ENCODE measurements around the gene CCHCR1.

CCHCR1 gene

GRCh38 chr6:31162463-31163165, 5.0 kb upstream of the CCHCR1 start:
- no peak for DNase-seq (ENCODE audit: low spot score)
- no peak for FAIRE-seq

- no peak for FAIRE-seq
- no peak for DNase-seq (ENCODE audit: low spot score)
Observed at GRCh38 chr6:31161216-31162126, 3.9 kb upstream of the CCHCR1 start.

- FAIRE-seq = no peak
- DNase-seq (ENCODE audit: low spot score) = peak; percentile 35
Observed at GRCh38 chr6:31158863-31159855, 1.6 kb upstream of the CCHCR1 start.

DNA sequence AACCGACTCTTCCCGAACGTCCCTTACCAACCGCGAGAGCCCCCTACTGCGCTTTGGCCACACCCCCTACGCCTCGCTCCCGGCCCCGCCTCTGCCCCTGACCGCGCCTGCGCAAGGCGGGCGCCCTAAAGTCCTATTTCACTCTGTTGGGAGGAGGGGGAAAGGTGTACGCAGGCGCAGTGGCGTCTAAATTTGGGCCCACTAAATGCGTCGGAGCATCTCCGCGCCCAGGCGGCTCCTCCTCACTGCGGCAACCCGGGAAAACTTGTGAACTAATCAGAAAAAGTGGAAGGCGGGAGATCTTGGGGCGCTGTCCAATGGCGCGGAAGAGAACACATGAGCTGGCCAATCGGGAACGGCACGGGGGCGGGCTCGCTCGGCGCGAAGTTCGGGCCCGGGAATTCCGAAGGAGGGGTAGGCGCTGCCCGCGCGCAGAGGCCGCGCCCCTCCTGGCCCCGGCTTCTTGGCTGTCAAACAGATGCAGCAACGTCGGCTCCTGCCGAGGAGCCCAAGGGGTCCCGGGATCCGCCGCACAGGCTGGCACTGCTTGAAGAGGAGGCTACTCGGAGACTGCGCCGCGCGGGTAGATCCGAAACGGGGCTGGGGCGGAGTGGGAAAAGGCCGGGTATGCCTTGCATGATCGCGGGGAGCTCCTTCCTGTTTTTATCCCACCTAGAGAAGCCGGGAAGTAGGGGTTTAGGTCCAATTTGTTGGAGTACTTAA, 699 bp upstream of the CCHCR1 start, which contains the start of gene TCF19:
Gene TCF19, plus strand, starts transcription at position 450 of the 723 bp plus-strand sequence. CDS start 881 bp downstream, outside the sequence.
- peak; percentile 97 for DNase-seq (ENCODE audit: low spot score)
- peak; percentile 87 for FAIRE-seq

GRCh38 chr6:31156641-31157040, 961 bp downstream of the CCHCR1 start:
- DNase-seq (ENCODE audit: low spot score) (no peak), FAIRE-seq (no peak)

GRCh38 chr6:31154436-31154835, 3.2 kb downstream of the CCHCR1 start:
- DNase-seq (ENCODE audit: low spot score) (no peak), FAIRE-seq (no peak)

DNA sequence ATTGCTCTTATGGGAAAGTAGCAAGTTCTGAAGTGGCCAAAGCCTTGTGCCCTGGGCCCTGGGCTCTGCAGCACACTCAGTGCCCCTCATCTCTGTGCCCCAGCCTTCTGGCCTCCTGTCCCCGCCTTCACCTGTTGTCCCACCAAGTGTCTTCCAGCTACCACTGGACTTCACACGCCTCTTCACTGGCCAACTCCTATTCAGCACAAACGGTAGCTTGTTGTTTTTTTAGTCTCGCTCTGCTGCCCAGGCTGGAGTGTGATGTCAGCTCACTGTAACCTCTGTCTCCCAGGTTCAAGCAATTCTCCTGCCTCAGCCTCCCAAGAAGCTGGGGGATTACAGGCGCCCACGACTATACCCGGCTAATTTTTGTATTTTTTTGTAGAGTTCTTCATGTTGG, 4.8 kb downstream of the CCHCR1 start:
- FAIRE-seq = peak; percentile 69

DNA sequence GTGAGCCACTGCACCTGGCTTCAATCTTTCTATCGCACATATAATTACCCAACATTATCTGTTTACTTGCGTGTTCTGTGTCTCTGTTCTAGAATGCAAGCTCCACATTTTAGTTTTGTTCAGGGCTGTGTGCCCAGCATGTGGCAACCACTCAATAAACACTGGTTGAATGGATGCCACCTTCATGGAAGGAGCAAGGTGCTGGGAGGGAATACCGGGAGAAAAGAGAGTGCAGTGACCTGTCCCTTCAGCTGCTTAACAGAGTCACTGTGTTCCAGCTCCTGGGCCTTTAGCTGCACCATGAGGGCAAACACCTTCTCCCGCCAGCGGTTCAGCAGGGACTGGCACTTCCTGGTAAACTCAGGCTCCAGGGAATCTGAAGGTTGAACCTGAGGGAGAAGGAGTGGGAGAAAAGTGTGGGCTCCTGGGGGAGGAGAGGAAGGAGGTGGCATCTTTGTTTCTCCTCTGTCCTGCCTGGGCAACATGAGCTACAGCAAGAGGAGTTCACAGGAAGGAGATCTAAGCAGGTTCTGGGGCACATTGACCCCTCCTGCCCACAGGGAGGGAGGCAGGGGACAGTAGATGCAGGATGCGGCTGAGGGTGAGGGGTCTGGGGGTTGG, 7.7 kb downstream of the CCHCR1 start:
- FAIRE-seq (no peak), DNase-seq (ENCODE audit: low spot score) (no peak)

More for the DNA sequence above, 4.8 kb downstream of the CCHCR1 start:
- peak; percentile 65 for DNase-seq (ENCODE audit: low spot score)

GRCh38 chr6:31145386-31145785, 12.2 kb downstream of the CCHCR1 start:
- FAIRE-seq (no peak), DNase-seq (ENCODE audit: low spot score) (no peak)

GRCh38 chr6:31144970-31145340, 12.6 kb downstream of the CCHCR1 start:
- FAIRE-seq = no peak
- DNase-seq (ENCODE audit: low spot score) = no peak

DNA sequence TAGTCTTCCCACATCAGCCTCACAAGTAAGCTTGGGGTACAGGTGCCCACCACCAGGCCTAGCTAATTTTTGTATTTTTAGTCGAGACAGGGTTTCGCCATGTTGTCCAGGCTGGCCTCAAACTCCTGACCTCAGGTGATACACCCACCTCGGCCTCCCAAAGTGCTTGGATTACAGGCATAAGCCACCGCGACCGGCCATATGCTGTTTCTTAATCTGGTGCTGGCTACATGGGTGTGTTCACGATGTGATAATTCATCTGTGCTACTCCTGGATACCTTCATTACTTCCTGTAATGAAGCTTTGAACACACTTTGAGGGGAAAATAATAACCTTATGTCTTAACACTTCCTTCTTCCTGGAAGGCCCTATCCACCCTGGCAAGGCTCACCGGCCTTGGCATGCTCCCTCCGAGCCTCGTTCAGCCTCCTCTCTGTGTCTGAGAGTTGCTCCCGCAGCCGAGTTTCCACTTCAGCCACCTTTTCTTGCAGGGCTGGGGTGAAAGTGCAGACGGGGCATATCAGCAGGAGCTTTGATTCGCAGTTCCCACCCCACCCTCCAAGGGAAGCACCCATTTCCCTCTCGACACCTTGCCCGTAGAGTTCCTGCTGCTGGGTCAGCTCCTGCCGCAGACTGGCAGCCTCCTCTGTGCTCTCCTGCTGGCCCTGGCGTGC, 13.2 kb downstream of the CCHCR1 start:
- DNase-seq (ENCODE audit: low spot score) = no peak
- no peak for FAIRE-seq

- peak; percentile 63 for FAIRE-seq
Observed at GRCh38 chr6:31143148-31143547, 14.5 kb downstream of the CCHCR1 start.

GRCh38 chr6:31142361-31142761, 15.2 kb downstream of the CCHCR1 start:
- no peak for DNase-seq (ENCODE audit: low spot score)
- FAIRE-seq = no peak

More at GRCh38 chr6:31143148-31143547, 14.5 kb downstream of the CCHCR1 start:
- peak; percentile 83 for DNase-seq (ENCODE audit: low spot score)

DNA sequence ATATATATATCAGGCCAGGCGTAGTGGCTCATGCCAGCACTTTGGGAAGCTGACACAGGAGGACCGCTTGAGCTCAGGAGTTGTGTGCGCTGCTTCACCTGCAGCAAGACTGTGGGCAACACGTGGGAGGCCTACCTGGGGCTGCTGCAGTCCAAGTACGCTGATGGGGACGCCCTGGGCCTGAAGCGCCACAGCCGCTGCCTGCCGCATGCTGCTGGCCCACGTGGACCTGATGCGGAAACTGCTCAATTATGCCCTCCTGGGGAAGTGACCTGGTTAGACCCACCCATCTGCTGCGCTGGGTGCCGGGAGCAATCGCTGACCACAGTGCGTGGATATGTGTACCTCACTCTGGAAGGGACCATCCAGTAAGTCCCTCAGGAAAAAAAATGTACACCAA, 17.0 kb downstream of the CCHCR1 start:
- no peak for DNase-seq (ENCODE audit: low spot score)
- no peak for FAIRE-seq

DNA sequence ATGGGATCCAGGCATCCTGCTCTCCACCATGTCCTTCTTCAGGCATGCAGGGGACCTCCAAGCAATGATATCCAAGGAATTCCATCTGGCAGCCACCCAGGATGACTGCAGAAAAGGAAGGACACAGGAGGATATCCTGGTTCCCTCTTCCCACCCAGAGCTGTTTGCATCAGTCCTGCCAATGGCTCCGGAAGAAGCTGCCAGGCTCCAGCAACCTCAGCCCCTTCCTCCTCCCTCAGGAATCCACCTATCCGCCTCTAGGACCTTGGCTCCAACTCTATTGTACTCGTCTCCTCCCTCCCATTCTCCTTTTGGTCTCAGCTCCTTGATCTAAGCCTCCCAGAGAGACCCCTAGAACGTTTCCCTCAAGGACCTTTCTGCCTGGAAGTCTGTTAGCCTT, 18.0 kb downstream of the CCHCR1 start:
- DNase-seq (ENCODE audit: low spot score) (peak; percentile 72), FAIRE-seq (no peak)

GRCh38 chr6:31138982-31139381, 18.6 kb downstream of the CCHCR1 start, which contains the start of gene PSORS1C2:
PSORS1C2 (minus strand) TSS chr6:31139066; CDS start chr6:31139026, 40 bp downstream.
- FAIRE-seq (no peak), DNase-seq (ENCODE audit: low spot score) (no peak)

DNA sequence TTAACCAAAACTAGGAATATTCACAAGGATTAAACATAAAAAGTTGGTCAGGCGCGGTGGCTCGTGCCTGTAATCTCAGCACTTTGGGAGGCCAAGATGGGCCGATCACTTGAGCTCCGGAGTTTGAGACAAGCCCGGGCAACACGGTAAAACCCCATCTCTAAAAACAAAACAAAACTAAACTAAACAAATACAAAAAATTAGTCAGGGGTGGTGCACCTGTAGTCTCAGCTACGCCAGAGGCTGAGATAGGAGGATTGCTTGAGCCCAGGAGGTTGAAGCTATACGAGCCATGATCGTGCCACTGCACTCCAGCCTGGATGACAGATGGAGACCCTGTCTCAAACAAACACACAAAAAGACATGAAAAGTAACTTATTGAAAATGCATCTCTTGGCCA, 21.9 kb downstream of the CCHCR1 start:
- FAIRE-seq (no peak), DNase-seq (ENCODE audit: low spot score) (no peak)

- FAIRE-seq = no peak
- DNase-seq (ENCODE audit: low spot score) = no peak
Observed at GRCh38 chr6:31132806-31133205, 24.8 kb downstream of the CCHCR1 start.

DNA sequence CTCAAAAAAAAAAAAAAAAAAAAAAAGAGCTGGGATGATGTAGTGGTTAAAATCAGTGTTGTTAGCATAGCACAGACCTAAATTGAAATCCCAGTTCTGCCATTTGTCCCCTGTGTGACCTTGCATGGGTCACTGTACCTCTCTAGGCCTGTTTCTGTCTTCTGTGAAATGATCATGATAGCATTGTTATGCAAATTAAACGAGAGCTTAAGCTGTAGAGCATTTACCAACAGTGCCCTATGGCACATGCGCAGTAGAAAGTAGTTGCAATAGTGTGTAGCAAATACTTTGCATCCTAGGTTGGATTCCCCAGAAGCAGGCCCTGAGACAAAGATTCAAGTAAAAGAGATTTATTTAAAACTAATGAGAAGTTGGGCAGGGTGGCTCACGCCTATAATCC, 26.0 kb downstream of the CCHCR1 start:
- DNase-seq (ENCODE audit: low spot score) (no peak), FAIRE-seq (no peak)

Measured in RCC 7860 (cell line).